BE2C (cell line): ENCODE data around the gene CYB561.
A peak's percentile ranks its signal among the peaks of the same experiment; 100 is the strongest.

Experiments used
- DNase-seq: peaks from one replicate; pipeline ENCODE4 v3.0.0-alpha.2; 2020
- H3K27me3 ChIP-seq: fragments of 250-450 bp; sonication (Bioruptor Pico); 2 replicates; pipeline ENCODE4 v1.5.1; 2020; ENCODE audit warnings: mild to moderate bottlenecking
- H3K36me3 ChIP-seq: fragments of 250-450 bp; sonication (Bioruptor Pico); 2 replicates; pipeline ENCODE4 v1.5.1; 2020; ENCODE audit warnings: mild to moderate bottlenecking
- H3K4me1 ChIP-seq: fragments of 250-450 bp; sonication (Bioruptor Pico); 2 replicates; pipeline ENCODE4 v1.5.1; 2020
- H3K4me3 ChIP-seq: 2 replicates; pipeline ENCODE4 v1.5.1; 2011; ENCODE audit warnings: low read depth, low read length
- H3K9me3 ChIP-seq: fragments of 250-450 bp; sonication (Bioruptor Pico); 2 replicates; pipeline ENCODE4 v1.5.1; 2020
- TF ChIP-seq, protein P1 (sequence below): IDR thresholded peaks from 2 replicates; pipeline ENCODE4 v1.5.1; 2012; ENCODE audit warnings: mild to moderate bottlenecking, low read depth, low read length

The CYB561 gene

DNA sequence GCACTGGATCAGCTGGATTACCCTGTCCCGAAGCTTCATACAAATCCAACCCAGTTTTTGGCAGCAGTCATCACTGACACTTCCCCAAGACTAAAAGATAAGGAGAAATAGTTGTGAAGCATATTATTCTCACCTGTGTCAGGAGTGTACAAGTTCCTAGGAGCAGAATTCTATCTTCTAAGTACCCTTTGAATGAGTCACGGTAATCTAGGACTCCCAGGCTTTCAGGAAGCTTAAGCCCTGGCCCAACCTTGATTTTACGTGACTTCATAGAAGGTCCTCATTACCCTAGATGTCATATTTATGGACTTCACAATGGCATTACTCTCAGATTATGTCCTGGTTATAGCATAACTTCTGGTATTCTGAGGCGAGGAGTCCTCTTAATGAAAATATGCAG is 31.9 kb downstream of the CYB561 start:
- no peak overlapping the region for H3K4me3 ChIP-seq
- H3K36me3 ChIP-seq: peaks cover 77% of the 10 kb centered on the region
- no peaks in the 10 kb centered on the region for H3K9me3 ChIP-seq
- H3K27me3 ChIP-seq: no peaks in the 10 kb centered on the region
- TF ChIP-seq, protein P1, sequence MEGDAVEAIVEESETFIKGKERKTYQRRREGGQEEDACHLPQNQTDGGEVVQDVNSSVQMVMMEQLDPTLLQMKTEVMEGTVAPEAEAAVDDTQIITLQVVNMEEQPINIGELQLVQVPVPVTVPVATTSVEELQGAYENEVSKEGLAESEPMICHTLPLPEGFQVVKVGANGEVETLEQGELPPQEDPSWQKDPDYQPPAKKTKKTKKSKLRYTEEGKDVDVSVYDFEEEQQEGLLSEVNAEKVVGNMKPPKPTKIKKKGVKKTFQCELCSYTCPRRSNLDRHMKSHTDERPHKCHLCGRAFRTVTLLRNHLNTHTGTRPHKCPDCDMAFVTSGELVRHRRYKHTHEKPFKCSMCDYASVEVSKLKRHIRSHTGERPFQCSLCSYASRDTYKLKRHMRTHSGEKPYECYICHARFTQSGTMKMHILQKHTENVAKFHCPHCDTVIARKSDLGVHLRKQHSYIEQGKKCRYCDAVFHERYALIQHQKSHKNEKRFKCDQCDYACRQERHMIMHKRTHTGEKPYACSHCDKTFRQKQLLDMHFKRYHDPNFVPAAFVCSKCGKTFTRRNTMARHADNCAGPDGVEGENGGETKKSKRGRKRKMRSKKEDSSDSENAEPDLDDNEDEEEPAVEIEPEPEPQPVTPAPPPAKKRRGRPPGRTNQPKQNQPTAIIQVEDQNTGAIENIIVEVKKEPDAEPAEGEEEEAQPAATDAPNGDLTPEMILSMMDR: no peak
- DNase-seq: no peak
- H3K4me1 ChIP-seq: no peaks in the 10 kb centered on the region; the same call in 1 of the 2 replicates

DNA sequence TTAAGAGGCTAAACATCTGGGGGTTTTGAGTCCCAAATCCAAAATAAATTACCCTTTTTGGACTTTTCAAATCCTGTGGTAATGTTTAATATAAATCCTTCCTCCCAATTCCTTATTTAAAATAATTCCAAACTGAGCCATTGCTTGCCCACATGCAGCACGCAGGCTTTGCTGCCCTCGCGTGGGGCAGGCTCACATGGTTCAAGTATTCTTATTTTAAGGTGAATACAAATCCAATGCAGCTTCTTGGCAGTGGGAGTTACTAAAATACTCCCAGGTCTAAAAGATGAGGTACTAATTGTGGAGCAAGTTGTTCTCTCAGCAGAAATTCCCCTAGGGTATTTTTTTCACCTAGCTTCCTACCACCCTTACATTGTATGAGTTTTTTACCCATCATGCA is 33.0 kb downstream of the CYB561 start:
- Histone ChIP-seq H3K27me3 (no peaks in the 10 kb centered on the region), H3K4me3 (no peak overlapping the region), H3K36me3 (peaks cover 76% of the 10 kb centered on the region), H3K9me3 (no peaks in the 10 kb centered on the region), H3K4me1 (no peaks in the 10 kb centered on the region; the same call in 1 of the 2 replicates)
- TF ChIP-seq, protein P1: no peak
- DNase-seq: no peak

DNA sequence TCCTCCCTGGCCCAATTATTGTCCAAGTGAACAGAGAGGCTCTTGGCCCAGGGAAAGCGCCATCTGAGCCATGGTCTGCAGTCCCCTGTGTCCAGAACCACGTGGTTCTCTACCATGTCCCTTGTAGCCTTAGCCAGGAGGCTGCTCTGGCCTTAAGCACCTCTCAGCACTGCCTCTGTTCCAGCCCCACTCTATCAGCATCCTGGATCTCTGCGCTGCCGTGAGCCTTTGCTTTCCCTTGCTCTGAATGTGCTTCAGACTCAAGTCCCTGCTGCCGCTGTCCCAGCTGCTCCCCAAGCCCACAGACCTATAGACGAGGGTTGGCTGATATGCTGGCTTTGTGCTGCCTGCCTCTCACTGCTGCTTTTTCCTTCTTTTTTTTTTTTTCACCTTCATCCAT is 33.9 kb downstream of the CYB561 start:
- peak; percentile 53 for DNase-seq
- TF ChIP-seq, protein P1: no peak
- H3K36me3 ChIP-seq: peaks cover 76% of the 10 kb centered on the region
- no peaks in the 10 kb centered on the region; the same call in 1 of the 2 replicates for H3K4me1 ChIP-seq
- no peaks in the 10 kb centered on the region for H3K9me3 ChIP-seq
- H3K4me3 ChIP-seq: no peak overlapping the region
- H3K27me3 ChIP-seq: no peaks in the 10 kb centered on the region

DNA sequence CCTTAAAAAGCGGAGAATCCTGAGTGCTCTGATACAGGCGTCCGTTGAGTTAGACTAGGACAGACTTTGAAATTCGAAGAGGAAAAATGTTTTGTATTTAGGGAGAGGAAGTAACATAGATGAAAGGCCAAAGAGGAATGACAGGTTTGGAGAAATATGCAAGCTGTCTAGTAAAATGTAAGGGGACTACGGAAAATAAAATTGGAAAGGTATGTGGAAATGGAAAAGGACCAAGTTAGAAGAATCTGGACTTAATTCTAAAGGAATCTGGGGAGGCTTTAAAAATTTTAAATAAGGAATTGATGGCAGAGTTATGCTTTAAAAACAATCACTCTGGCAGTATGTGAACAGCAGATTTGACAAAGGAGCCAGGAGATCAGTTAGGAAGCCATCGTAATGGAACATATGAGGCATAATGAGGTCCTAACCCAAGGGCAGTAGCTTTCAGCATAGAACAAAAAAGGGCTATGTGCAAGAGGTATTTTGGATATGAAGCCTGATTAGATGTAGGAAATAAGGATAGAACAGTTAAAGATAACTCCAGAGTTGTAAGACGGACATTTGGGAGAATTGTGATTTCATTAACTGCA is 38.3 kb downstream of the CYB561 start:
- H3K27me3 ChIP-seq: no peaks in the 10 kb centered on the region
- DNase-seq: no peak
- peaks cover 55% of the 10 kb centered on the region for H3K36me3 ChIP-seq
- TF ChIP-seq, protein P1: no peak
- peaks cover 6% of the 10 kb centered on the region; the same call in 1 of the 2 replicates for H3K4me1 ChIP-seq
- no peaks in the 10 kb centered on the region for H3K9me3 ChIP-seq
- no peak overlapping the region for H3K4me3 ChIP-seq

DNA sequence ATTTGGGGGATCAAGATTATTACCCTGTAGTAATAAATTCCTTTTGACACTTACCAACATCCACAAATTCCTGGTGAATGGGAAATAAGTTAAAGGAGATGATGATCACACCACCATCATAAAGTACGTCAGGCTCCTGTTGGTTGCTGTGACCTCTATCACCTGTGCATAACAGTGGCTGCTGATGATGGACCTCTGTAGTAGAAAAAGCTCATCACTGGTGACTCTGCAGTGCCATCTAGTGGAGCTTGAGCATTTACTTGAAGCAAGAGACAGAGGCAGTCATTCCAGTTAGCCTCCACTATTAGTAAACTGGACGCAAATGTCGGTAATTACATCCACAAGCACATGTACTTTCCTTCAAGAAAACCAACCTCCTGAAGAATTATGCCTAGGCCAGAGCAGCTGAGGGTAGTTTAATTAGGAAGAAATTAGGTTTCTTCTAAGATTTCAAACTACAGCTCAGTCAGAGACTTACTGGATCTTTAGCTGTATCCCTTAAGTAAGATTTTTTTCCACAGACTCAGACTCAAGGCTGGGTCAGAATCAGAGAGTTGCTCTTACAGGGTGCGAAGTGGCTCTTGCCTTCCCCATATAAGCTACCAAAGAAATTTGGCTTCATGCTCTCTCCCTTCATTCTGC is 39.3 kb downstream of the CYB561 start:
- TF ChIP-seq, protein P1: peak; percentile 96
- Histone ChIP-seq H3K4me1 (peaks cover 6% of the 10 kb centered on the region; the same call in 1 of the 2 replicates), H3K4me3 (no peak overlapping the region), H3K27me3 (no peaks in the 10 kb centered on the region), H3K36me3 (peaks cover 52% of the 10 kb centered on the region), H3K9me3 (no peaks in the 10 kb centered on the region)
- DNase-seq: peak; percentile 84

DNA sequence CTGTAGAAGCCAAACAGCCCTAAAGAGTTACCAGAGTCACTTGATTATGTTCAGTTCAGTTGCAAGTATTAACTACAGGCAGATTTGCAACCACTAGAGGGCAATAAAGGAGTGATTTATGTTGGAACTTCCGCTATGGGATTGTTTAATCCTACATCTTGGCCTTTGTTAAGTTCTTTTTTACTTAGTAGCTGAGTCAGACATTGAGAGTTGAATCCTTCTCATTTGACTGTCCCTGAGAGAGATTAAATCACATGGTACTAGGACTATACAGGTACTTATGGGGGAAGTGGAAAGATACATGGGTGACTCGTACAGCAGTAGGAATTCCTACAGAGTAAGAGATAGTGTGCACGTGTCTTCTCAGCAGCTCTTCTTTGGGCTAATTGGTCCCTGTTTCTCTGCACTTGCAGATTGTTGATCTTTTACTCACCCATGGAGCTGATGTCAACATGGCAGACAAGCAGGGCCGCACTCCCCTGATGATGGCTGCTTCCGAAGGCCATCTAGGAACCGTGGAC is 40.3 kb downstream of the CYB561 start:
- H3K27me3 ChIP-seq: no peaks in the 10 kb centered on the region
- peaks cover 52% of the 10 kb centered on the region for H3K36me3 ChIP-seq
- DNase-seq: no peak
- TF ChIP-seq, protein P1: peak; percentile 82
- no peaks in the 10 kb centered on the region for H3K9me3 ChIP-seq
- no peak overlapping the region for H3K4me3 ChIP-seq
- peaks cover 6% of the 10 kb centered on the region; the same call in 1 of the 2 replicates for H3K4me1 ChIP-seq
